ENCODE data around the gene BICDL2.

BICDL2 gene

GRCh38 chr16:3045758-3046640 lies 9.3 kb upstream of the BICDL2 start, which contains the start of gene MMP25:
Gene MMP25, plus strand, starts transcription at chr16:3046561. Its CDS starts 357 bp downstream, at chr16:3046918.
- Histone ChIP-seq H3K9me3 (ENCODE audit: insufficient read depth, low read depth, low read length) (no peaks in the 10 kb centered on the region), H3K27me3 (ENCODE audit: insufficient read depth, low read length, poor library complexity, severe bottlenecking) (no peaks in the 10 kb centered on the region), H3K4me3 (ENCODE audit: low read length, poor library complexity, severe bottlenecking) (peak within 1 kb of the TSS; percentile 54), H3K9me2 (replicated peaks; ENCODE audit: low read depth, low read length) (no peaks in the 10 kb centered on the region), H3K79me2 (ENCODE audit: insufficient read depth, low read length) (no peaks in the 10 kb centered on the region), H3K4me2 (ENCODE audit: low read depth, low read length, poor library complexity, severe bottlenecking) (peak within 1 kb of the TSS; percentile 46), H4K20me1 (ENCODE audit: insufficient read depth, low read length, poor library complexity, severe bottlenecking) (no peaks in the 10 kb centered on the region), H3K9ac (ENCODE audit: low read depth, low read length, poor library complexity, severe bottlenecking) (no peak within 1 kb of the TSS), H2AFZ (ENCODE audit: low read length) (no peak within 1 kb of the TSS), H3K4me1 (ENCODE audit: insufficient read depth, low read length, poor library complexity, severe bottlenecking) (no peaks in the 10 kb centered on the region), H3K36me3 (ENCODE audit: insufficient read depth, low read length) (no peaks in the 10 kb centered on the region), H3F3A (ENCODE audit: low read depth) (no peaks in the 10 kb centered on the region)
- no peak for TF ChIP-seq EZH2phosphoT487 (IDR thresholded peaks at IDR 0.05; ENCODE audit: borderline replicate concordance)
- TF ChIP-seq, protein P1, sequence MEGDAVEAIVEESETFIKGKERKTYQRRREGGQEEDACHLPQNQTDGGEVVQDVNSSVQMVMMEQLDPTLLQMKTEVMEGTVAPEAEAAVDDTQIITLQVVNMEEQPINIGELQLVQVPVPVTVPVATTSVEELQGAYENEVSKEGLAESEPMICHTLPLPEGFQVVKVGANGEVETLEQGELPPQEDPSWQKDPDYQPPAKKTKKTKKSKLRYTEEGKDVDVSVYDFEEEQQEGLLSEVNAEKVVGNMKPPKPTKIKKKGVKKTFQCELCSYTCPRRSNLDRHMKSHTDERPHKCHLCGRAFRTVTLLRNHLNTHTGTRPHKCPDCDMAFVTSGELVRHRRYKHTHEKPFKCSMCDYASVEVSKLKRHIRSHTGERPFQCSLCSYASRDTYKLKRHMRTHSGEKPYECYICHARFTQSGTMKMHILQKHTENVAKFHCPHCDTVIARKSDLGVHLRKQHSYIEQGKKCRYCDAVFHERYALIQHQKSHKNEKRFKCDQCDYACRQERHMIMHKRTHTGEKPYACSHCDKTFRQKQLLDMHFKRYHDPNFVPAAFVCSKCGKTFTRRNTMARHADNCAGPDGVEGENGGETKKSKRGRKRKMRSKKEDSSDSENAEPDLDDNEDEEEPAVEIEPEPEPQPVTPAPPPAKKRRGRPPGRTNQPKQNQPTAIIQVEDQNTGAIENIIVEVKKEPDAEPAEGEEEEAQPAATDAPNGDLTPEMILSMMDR (conservative IDR thresholded peaks at IDR 0.05; ENCODE audit: low read length) = no peak

- no peaks in the 10 kb centered on the region for H3K9me2 ChIP-seq (replicated peaks; ENCODE audit: low read depth, low read length)
- H3K27me3 ChIP-seq (ENCODE audit: insufficient read depth, low read length, poor library complexity, severe bottlenecking) = no peaks in the 10 kb centered on the region
- no peaks in the 10 kb centered on the region for H3K36me3 ChIP-seq (ENCODE audit: insufficient read depth, low read length)
- TF ChIP-seq EZH2phosphoT487 (IDR thresholded peaks at IDR 0.05; ENCODE audit: borderline replicate concordance) = no peak
- TF ChIP-seq, protein P1 (conservative IDR thresholded peaks at IDR 0.05; ENCODE audit: low read length) = no peak
- no peaks in the 10 kb centered on the region for H4K20me1 ChIP-seq (ENCODE audit: insufficient read depth, low read length, poor library complexity, severe bottlenecking)
- no peak overlapping the region for H3K4me2 ChIP-seq (ENCODE audit: low read depth, low read length, poor library complexity, severe bottlenecking)
- no peak overlapping the region for H3K9ac ChIP-seq (ENCODE audit: low read depth, low read length, poor library complexity, severe bottlenecking)
- no peaks in the 10 kb centered on the region for H3K4me1 ChIP-seq (ENCODE audit: insufficient read depth, low read length, poor library complexity, severe bottlenecking)
- no peaks in the 10 kb centered on the region for H3F3A ChIP-seq (ENCODE audit: low read depth)
- no peak overlapping the region for H2AFZ ChIP-seq (ENCODE audit: low read length)
- no peak overlapping the region for H3K4me3 ChIP-seq (ENCODE audit: low read length, poor library complexity, severe bottlenecking)
- no peaks in the 10 kb centered on the region for H3K9me3 ChIP-seq (ENCODE audit: insufficient read depth, low read depth, low read length)
- H3K79me2 ChIP-seq (ENCODE audit: insufficient read depth, low read length) = no peaks in the 10 kb centered on the region
These were observed 8.0 kb upstream of the BICDL2 start for GRCh38 chr16:3044708-3045107.

- Histone ChIP-seq H3K9me2 (replicated peaks; ENCODE audit: low read depth, low read length) (no peaks in the 10 kb centered on the region), H3K9me3 (ENCODE audit: insufficient read depth, low read depth, low read length) (no peaks in the 10 kb centered on the region), H3K79me2 (ENCODE audit: insufficient read depth, low read length) (no peaks in the 10 kb centered on the region), H3F3A (ENCODE audit: low read depth) (no peaks in the 10 kb centered on the region), H2AFZ (ENCODE audit: low read length) (no peak overlapping the region), H3K4me2 (ENCODE audit: low read depth, low read length, poor library complexity, severe bottlenecking) (no peak overlapping the region), H3K27me3 (ENCODE audit: insufficient read depth, low read length, poor library complexity, severe bottlenecking) (no peaks in the 10 kb centered on the region), H3K4me3 (ENCODE audit: low read length, poor library complexity, severe bottlenecking) (no peak overlapping the region), H3K9ac (ENCODE audit: low read depth, low read length, poor library complexity, severe bottlenecking) (no peak overlapping the region), H3K36me3 (ENCODE audit: insufficient read depth, low read length) (no peaks in the 10 kb centered on the region), H4K20me1 (ENCODE audit: insufficient read depth, low read length, poor library complexity, severe bottlenecking) (no peaks in the 10 kb centered on the region), H3K4me1 (ENCODE audit: insufficient read depth, low read length, poor library complexity, severe bottlenecking) (no peaks in the 10 kb centered on the region)
- TF ChIP-seq, protein P1 (conservative IDR thresholded peaks at IDR 0.05; ENCODE audit: low read length) = no peak
- TF ChIP-seq EZH2phosphoT487 (IDR thresholded peaks at IDR 0.05; ENCODE audit: borderline replicate concordance) = no peak
These were observed 5.6 kb upstream of the BICDL2 start for GRCh38 chr16:3042376-3042775.

Data from Loucy (cell line).